ENCODE results near the gene MRTFB.

GRCh38 chr16:14280541-14280940 is 209.4 kb downstream of the MRTFB start:
- TF ChIP-seq POLR2A (IDR thresholded peaks at IDR 0.05; ENCODE audit: extremely low read depth, insufficient read length) (no peak), CTCF (IDR thresholded peaks at IDR 0.05; ENCODE audit: low read depth, low read length) (no peak), MAX (IDR thresholded peaks at IDR 0.05; ENCODE audit: low read depth, low read length) (no peak)

All from NB4 (cell line).